HG02885 (cell line): ENCODE results near the gene ZMAT3.

Experiments
- ATAC-seq: cut with Tn5 transposase; IDR thresholded peaks from one replicate; pipeline ENCODE4 v1.9.1; 2021; ENCODE audit warnings: mild to moderate bottlenecking; ENCODE audit not compliant: unreplicated experiment, poor library complexity

The ZMAT3 gene

GRCh38 chr3:179028408-179028807 is 43.2 kb downstream of the ZMAT3 start:
- ATAC-seq, result no peak

GRCh38 chr3:179027326-179027900 is 44.2 kb downstream of the ZMAT3 start:
- ATAC-seq, result no peak

GRCh38 chr3:179026636-179027035 is 45.0 kb downstream of the ZMAT3 start:
- no peak for ATAC-seq

- ATAC-seq, result no peak
These were observed 50.3 kb downstream of the ZMAT3 start for GRCh38 chr3:179021119-179021903.

GRCh38 chr3:179020112-179020511 is 51.5 kb downstream of the ZMAT3 start:
- ATAC-seq, result no peak

GRCh38 chr3:179018808-179019207 is 52.8 kb downstream of the ZMAT3 start:
- ATAC-seq, result no peak

GRCh38 chr3:179016979-179017670 is 54.5 kb downstream of the ZMAT3 start:
- ATAC-seq, result peak; percentile 56

- ATAC-seq, result peak; percentile 71
These were observed 56.0 kb downstream of the ZMAT3 start for GRCh38 chr3:179015551-179016020.

- ATAC-seq, result no peak
These were observed 65.9 kb downstream of the ZMAT3 start for GRCh38 chr3:179005706-179006105.

GRCh38 chr3:179005213-179005612 is 66.4 kb downstream of the ZMAT3 start:
- no peak for ATAC-seq

GRCh38 chr3:179000659-179001058 is 71.0 kb downstream of the ZMAT3 start:
- ATAC-seq, result no peak

GRCh38 chr3:179000144-179000543 is 71.5 kb downstream of the ZMAT3 start:
- peak; percentile 85 for ATAC-seq

- no peak for ATAC-seq
These were observed 75.2 kb downstream of the ZMAT3 start for GRCh38 chr3:178996399-178996798.

GRCh38 chr3:178990293-178990692 is 81.3 kb downstream of the ZMAT3 start:
- no peak for ATAC-seq

- no peak for ATAC-seq
These were observed 81.8 kb downstream of the ZMAT3 start for GRCh38 chr3:178989821-178990220.

GRCh38 chr3:178987745-178988144 is 83.9 kb downstream of the ZMAT3 start:
- ATAC-seq, result no peak

- no peak for ATAC-seq
These were observed 85.2 kb downstream of the ZMAT3 start for GRCh38 chr3:178986456-178986855.

GRCh38 chr3:178982137-178982536 is 89.5 kb downstream of the ZMAT3 start:
- ATAC-seq, result peak; percentile 90

GRCh38 chr3:178975320-178975719 is 96.3 kb downstream of the ZMAT3 start:
- no peak for ATAC-seq

GRCh38 chr3:178971614-178972013 is 100.0 kb downstream of the ZMAT3 start:
- ATAC-seq, result no peak

GRCh38 chr3:178969004-178969700 is 102.5 kb downstream of the ZMAT3 start:
- ATAC-seq, result peak; percentile 83
